Measurements from ENCODE around the gene GGT5.
"Not testable (repeated sequence)": the region's sequence is repeated elsewhere in the genome, so short reads cannot be mapped to it uniquely, and the experiment has no call there.

Gene GGT5, protein sequence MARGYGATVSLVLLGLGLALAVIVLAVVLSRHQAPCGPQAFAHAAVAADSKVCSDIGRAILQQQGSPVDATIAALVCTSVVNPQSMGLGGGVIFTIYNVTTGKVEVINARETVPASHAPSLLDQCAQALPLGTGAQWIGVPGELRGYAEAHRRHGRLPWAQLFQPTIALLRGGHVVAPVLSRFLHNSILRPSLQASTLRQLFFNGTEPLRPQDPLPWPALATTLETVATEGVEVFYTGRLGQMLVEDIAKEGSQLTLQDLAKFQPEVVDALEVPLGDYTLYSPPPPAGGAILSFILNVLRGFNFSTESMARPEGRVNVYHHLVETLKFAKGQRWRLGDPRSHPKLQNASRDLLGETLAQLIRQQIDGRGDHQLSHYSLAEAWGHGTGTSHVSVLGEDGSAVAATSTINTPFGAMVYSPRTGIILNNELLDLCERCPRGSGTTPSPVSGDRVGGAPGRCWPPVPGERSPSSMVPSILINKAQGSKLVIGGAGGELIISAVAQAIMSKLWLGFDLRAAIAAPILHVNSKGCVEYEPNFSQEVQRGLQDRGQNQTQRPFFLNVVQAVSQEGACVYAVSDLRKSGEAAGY

DNA sequence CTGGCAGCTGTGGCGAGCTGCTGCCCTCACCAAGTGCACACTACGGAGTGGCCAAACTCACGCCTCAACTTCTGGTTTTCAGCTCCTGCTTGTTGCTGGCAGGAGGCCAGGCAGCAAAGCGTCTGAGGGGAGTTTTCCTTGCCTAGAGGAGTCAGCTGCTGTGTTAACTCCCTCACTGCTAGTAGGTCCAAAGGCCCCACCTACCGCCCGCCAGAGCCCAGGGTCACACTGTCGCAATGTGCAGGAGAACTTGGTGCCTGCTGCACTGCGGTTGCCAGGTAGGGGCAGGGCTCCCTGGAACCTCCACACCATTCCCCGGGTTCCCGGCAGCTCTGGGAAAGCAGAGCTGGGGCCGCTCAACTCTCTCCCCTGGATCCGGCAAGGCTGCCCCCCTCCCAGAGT, at the start of gene GGT5:
Gene GGT5 (minus strand): TSS at position 53 of the 402 bp plus-strand sequence. CDS start 357 bp downstream, outside the sequence.
- DNase-seq = not testable (repeated sequence)

GRCh38 chr22:24292202-24292830, 47.4 kb upstream of the GGT5 start:
- not testable (repeated sequence) for DNase-seq

DNA sequence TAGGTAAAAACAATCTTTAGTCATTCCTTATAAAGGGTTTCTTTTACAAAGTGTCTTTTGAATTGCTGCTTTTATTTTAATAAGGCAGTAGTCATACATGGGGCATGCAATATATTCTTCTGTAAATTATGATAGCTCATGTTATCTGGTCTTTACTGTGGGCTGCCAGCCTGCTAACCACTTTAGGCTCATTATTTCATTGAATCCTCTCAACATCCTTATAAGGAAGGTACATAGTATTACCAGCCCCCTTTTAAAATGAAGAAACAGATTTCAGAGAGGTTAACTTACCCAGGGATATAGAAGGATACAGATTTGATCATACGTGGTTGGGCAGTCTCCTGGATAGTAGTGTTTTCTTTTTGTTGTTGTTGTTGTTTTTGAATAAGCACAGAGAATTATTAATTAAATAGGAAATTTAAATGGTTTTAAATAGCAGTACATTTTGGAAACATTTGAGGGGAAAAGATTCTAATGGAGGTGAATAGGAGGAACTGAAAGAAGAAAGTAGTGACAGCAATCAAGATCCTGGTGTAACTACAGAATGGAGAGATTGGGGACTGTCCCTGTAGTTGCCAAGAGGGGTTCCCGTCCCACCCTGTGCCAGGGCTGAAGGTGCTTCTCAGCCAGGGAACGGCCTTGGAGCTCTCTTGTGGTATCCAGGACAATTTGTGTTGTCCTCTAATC, 46.8 kb upstream of the GGT5 start:
- DNase-seq = no peak

DNA sequence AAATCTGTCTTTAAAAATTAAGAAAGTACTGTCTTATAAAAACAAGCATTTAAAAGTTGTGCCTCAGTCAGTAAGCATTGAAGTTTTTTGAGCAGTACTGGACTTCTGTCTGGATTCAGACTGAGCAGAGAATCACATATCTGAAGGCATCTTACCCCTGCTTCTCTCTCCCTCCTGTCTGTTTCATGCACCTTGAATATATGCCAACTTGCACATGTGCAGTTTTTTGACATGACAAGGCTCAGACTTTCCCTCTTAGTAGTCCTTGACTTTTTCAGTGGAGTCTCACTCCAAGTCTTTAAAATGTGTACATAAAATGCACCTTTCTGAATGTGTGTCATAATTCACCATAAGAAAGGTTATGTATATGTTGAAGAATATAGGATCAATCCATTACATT, 45.6 kb upstream of the GGT5 start:
- no peak for DNase-seq

GRCh38 chr22:24289741-24290163, 44.9 kb upstream of the GGT5 start:
- DNase-seq = no peak

DNA sequence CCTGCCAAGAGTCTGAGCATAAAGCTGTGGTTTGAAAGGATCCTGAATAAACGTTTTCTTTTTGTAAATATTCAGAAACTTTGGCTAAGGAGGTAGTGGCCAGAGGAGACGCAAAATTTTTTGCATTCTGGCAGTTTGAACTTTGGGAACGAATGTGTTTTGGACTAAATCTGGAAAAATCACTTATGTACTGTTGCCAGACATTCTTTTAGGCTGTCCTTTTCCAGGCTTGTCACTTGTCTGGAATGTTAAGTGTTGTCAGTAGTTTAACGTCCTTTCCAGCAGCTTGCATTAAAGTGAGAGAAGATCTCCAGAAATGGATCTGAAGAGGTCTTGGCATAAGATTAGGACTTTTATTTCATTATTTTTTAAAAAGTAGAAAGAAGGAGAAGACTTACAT, 44.2 kb upstream of the GGT5 start:
- no peak for DNase-seq

- DNase-seq = not testable (repeated sequence)
Observed at GRCh38 chr22:24287801-24288200, 42.9 kb upstream of the GGT5 start.

GRCh38 chr22:24287212-24287611, 42.3 kb upstream of the GGT5 start:
- not testable (repeated sequence) for DNase-seq

DNA sequence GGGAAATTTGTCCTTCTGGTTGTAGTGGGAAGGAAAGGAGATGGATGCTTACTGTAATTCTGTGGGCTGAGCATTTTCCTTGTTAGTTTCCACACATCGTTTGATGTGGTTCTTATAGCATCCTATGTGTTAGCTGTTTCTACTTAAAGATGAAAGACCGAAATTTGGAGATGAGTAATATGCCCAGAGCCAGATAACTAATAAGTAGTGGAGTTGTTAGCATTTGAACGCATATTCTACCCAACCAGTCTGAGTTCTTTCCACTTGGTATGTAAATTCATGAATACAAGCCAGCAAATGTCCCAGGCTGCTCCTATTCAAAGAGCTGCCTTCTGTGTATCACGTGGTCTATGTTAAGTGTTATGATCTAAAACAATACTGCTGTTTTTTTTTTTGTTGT, 40.4 kb upstream of the GGT5 start:
- DNase-seq = no peak

DNA sequence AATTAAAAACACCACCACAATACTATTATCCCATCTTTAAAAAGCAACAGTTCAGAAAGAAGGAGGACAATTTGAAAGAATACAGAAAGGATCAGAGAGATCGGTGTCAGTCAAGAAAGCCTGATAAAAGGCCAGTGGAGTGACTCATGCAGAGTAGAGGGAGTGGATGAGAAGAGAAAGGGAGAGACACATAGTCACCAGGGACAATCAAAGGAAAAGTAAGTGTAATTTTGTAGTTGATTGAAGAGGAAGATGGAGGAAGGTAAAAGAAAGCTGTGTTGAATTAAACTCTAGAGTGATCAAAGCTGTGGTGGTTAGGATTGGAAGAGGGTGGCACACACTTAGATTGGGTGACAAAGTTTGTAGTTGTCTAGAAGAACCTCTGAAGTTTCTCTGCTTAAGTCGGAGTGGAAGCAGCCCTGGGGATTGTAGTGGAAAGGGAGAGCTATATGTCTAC, 39.9 kb upstream of the GGT5 start:
- no peak for DNase-seq

DNA sequence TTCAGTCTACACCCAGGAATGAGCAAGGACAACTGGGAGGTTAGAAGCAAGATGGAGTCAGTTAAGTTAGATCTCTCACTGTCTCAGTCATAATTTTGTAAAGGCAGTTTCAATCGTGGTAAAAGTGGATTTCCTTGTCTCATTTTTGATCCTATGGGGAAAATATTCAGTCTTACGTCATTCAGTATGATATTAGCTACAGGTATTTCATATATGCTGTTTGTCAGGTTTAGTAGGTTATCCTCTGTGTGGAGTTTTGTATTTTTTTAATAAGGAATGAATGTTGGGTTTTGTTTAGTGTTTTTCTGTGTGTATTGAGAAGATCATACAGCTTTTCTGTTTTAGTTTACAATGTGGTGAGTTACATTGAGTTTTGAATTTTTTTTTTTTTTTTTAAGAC, 37.5 kb upstream of the GGT5 start:
- DNase-seq = no peak

DNA sequence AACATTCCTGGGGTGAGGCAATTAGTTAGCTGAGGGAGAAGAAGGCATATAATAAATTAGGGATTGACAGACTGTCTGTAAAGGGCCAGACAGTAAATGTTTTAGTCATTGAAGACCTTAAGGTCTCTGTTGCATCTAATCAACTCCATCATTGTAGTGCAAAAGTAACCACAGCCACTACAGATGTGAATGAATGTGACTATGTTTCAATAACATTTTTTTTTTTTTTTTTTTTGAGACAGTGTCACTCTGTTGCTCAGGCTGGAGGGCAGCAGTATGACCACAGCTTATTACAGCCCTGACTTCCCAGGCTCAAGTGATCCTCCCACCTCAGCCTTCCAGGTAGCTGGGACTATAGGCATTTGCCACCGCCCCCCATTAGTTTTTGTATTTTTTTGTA, 35.5 kb upstream of the GGT5 start:
- not testable (repeated sequence) for DNase-seq

GRCh38 chr22:24274696-24275405, 30.0 kb upstream of the GGT5 start:
- not testable (repeated sequence) for DNase-seq

- DNase-seq = not testable (repeated sequence)
Observed at GRCh38 chr22:24273906-24274305, 29.0 kb upstream of the GGT5 start.

DNA sequence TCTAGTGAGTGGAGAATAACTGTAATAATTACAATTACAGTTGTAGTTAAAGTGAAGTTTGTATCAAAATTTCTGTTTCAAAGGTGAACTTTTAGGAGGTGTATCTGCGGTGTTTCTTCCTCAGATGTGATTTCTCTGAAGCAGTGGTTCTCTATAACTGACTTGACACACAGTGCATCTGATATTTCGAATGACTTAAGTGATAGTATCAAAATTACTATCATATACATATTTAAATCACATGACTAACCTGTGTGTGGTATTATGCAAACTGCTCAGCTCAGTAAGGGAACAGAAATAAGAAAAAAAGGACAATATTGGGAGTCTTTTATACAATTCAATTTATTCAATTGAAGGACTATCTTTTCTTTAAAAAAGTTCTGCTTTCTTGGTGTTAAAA, 28.1 kb upstream of the GGT5 start:
- not testable (repeated sequence) for DNase-seq

DNA sequence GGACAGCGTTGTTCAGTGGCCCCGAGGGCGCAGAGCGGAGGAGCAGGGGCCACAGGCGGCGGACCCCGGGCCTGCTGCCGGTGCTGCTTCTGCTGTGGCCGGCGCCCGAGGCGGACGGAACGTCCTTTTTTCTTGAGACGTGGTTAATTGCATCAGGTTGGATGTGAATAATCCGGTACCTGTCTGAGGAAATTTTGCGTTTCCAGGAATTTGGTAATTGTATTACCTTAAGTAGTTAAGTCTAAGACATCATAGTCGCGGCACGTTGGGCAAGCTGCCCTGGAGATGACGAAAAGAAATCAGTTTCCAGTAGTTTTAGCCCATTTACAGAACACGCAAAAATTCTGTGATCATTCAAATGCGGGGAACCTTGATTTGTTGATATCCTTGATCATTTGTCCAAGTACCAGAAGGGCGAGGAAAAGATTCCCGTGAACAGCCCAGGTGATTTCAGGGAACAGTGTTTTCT, 26.5 kb upstream of the GGT5 start:
- DNase-seq = no peak

- DNase-seq = peak; percentile 17
Observed at GRCh38 chr22:24270556-24271385, 25.9 kb upstream of the GGT5 start, which contains the start of gene SPECC1L. TSS of gene SPECC1L (plus strand) at chr22:24270831. CDS start at chr22:24302232, 31,401 bp downstream.

DNA sequence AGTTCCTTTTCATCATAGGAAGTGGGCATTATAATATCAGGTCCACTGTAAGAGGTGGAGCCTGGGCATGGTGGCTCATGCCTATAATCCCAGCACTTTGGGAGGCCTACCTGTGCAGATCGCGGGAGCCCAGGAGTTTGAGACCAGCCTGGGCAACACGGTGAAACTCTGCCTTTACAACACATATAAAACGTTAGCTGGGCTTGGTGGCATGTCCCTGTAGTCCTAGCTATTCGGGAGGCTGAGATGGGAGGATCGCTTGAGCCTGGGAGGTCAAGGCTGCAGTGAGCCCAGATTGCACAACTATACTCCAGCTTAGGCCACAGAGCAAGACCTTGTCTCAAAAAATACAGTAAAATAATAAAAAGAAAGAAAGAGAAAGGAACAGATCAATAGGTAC, 21.6 kb upstream of the GGT5 start:
- not testable (repeated sequence) for DNase-seq

GRCh38 chr22:24265734-24266133, 20.9 kb upstream of the GGT5 start:
- no peak for DNase-seq

- not testable (repeated sequence) for DNase-seq
Observed at GRCh38 chr22:24264329-24264896, 19.5 kb upstream of the GGT5 start.

DNA sequence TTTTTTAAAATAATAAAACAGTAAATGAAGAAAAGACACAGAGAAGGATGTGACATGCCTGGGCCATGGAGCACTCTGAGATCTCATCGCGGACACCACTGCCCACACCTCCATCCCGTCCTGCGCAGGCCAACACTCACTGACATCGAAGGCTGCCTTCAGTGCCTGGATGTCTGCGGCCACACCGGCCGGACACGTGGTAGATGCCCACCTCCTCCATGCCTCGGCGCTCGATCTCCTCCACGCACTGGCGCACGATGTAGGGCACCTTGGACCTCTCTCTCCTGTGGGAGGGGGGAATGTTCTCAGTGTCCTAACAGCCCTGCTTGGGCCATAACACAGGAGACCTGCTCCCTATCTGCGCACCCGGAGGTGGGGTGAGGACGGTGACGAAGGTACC, 18.6 kb upstream of the GGT5 start:
- not testable (repeated sequence) for DNase-seq

All from SIG-M5 (cell line).